Sigmoid colon (tissue), 7 donors: ENCODE results near the gene IFNL1. TPM values are rescaled to one million over a fixed set of nuclear protein-coding genes. Genes with fewer than 3 reads are reported as not detected.
A peak's percentile ranks its signal among the peaks of the same experiment; 100 is the strongest.

Experiments used
- DNase-seq: peaks from one replicate; pipeline ENCODE4 v3.0.0-alpha.2; 2019
- H3K27ac ChIP-seq, 4 donors: fragments of 200-600 bp; sonication (generic); one replicate each; pipeline ENCODE4 v1.5.1; 2016 to 2019; ENCODE audit warnings: mild to moderate bottlenecking in 1 of 4
- H3K27me3 ChIP-seq, 3 donors: fragments of 200-600 bp; sonication (generic); one replicate each; pipeline ENCODE4 v1.5.1; 2019; ENCODE audit warnings: mild to moderate bottlenecking in 1 of 3
- H3K36me3 ChIP-seq, 4 donors: fragments of 200-600 bp; sonication (generic); one replicate each; pipeline ENCODE4 v1.5.1; 2016 to 2019
- H3K4me1 ChIP-seq, 4 donors: fragments of 200-600 bp; sonication (generic); one replicate each; pipeline ENCODE4 v1.5.1; 2017 to 2019
- H3K4me3 ChIP-seq, 4 donors: fragments of 200-600 bp; sonication (generic); one replicate each; pipeline ENCODE4 v1.5.1; 2017 to 2019; ENCODE audit warnings: mild to moderate bottlenecking in 2 of 4, moderate library complexity in 1 of 4
- H3K9me3 ChIP-seq, 4 donors: fragments of 200-600 bp in 3 of 4; sonication (generic) in 3 of 4; one replicate each; pipeline versions ENCODE4 v1.5.1 to v1.6.1; 2013 to 2019
- EP300 ChIP-seq, 4 donors: sonication (generic); formaldehyde crosslinking; IDR thresholded peaks; one replicate each; pipeline ENCODE4 v1.6.1; 2017; ENCODE audit warnings: antibody characterized with exemption in 4 of 4
- POLR2A ChIP-seq, 2 donors: fragments of 450-650 bp; IDR thresholded peaks; one replicate each; pipeline ENCODE4 v1.6.1; 2016; ENCODE audit warnings: antibody characterized with exemption in 2 of 2, mild to moderate bottlenecking in 2 of 2, moderate library complexity in 2 of 2
- POLR2AphosphoS5 ChIP-seq, 4 donors: sonication (generic); formaldehyde crosslinking; IDR thresholded peaks; one replicate each; pipeline ENCODE4 v1.6.1; 2017; ENCODE audit warnings: antibody characterized with exemption in 4 of 4
- WGBS, 2 donors: extraction: QIAGEN DNeasy Blood & Tissue Kit; methylation state at CpG; one replicate each; pipeline ENCODE4 v1.1.7; 2013; 5-methylcytosine and 5-hydroxymethylcytosine counted together
- intact Hi-C: fragments of 100-400 bp; cut with DNase I; formaldehyde crosslinking; loops from one replicate; pipeline ENCODE4 v1.15.1; 2023
- polyA plus RNA-seq, 3 donors: library from polyadenylated mRNA; stranded (reverse); fragments of 200-250 nt; gene quantifications; one replicate each; pipeline ENCODE4 v1.2.3, GENCODE V29; 2013
- total RNA-seq, 4 donors: library from RNA; depleted of rRNA; stranded (reverse); fragments of >200 nt; gene quantifications; one replicate each; pipeline ENCODE4 v1.1.0, GENCODE V29; 2016
- TF ChIP-seq, protein P1 (sequence below), 4 experiments: fragments of 450-650 bp in 3 of 4; fragments of 200-600 bp in 1 of 4; IDR thresholded peaks; one replicate each; pipeline ENCODE4 v1.5.1; 2016 to 2019; ENCODE audit warnings: antibody characterized with exemption in 4 of 4, mild to moderate bottlenecking in 3 of 4, moderate library complexity in 2 of 4
- donor health status: healthy with polysubstance abuse.
- donor health status: Bipolar disorder and iron deficiency.
- donor health status: healthy.

Gene IFNL1
- total and polyA plus RNA-seq, 7 donors = 0.09 TPM; not detected in 6

DNA sequence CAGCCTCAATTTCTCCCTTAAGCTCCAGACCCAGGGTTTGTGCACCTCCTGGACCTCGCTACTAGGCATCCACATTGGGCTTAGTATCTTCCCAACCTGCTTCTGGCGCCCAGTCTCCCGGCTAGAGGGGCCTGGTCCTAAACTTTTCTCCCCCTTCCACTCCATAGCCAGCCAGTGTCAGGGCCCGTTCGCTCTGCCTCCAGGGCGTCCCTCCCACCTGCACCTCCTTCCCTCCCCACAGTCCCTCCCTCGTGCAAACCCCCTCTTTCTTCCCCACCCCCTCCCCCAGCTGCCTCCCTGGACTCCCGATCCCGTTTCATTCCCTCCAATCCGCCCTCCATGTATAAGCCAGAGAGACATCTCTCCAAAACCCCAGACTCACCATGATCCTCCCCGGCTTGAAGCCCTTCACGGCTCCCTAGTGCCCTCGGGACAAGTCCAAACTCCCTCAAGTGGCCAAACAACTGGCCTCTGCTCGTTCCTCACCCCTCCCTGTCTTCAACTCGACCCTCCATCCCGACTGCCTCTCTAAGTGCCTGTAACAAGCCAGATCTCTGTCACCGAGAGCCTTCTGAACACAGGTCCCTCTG is 45.0 kb downstream of the IFNL1 start:
- H3K36me3 ChIP-seq = peaks cover 0 to 8% (median 0%) of the 10 kb centered on the region in 4 donors
- 1 to 2% methylated on average over 17 of the region's 17 CpGs for WGBS, 2 donors
- peaks cover 0 to 45% (median 43%) of the 10 kb centered on the region in 4 donors for H3K4me1 ChIP-seq
- H3K9me3 ChIP-seq = no peaks in the 10 kb centered on the region
- no peaks in the 10 kb centered on the region for H3K27me3 ChIP-seq
- peak overlapping the region; percentile 85 to 91 (median 89) for H3K27ac ChIP-seq
- DNase-seq = peak; percentile 72
- intact Hi-C loops = loop anchor here (5.0 kb wide), 3 partner anchors 91 to 191 kb away; partner anchors contain the start of genes EID2B and SUPT5H
- H3K4me3 ChIP-seq = peak overlapping the region; percentile 58 to 92 (median 74)
- TF ChIP-seq, protein P1, sequence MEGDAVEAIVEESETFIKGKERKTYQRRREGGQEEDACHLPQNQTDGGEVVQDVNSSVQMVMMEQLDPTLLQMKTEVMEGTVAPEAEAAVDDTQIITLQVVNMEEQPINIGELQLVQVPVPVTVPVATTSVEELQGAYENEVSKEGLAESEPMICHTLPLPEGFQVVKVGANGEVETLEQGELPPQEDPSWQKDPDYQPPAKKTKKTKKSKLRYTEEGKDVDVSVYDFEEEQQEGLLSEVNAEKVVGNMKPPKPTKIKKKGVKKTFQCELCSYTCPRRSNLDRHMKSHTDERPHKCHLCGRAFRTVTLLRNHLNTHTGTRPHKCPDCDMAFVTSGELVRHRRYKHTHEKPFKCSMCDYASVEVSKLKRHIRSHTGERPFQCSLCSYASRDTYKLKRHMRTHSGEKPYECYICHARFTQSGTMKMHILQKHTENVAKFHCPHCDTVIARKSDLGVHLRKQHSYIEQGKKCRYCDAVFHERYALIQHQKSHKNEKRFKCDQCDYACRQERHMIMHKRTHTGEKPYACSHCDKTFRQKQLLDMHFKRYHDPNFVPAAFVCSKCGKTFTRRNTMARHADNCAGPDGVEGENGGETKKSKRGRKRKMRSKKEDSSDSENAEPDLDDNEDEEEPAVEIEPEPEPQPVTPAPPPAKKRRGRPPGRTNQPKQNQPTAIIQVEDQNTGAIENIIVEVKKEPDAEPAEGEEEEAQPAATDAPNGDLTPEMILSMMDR (IDR thresholded peaks at IDR 0.05) = no peak
- no peak for TF ChIP-seq POLR2A (IDR thresholded peaks at IDR 0.05)
- TF ChIP-seq POLR2AphosphoS5 (IDR thresholded peaks at IDR 0.05) = no peak
- no peak for TF ChIP-seq EP300 (IDR thresholded peaks at IDR 0.05)

GRCh38 chr19:39341719-39342604 is 45.8 kb downstream of the IFNL1 start, which contains the start of gene SAMD4B:
TSS of gene SAMD4B (plus strand) at chr19:39342421. CDS start at chr19:39356894, 14,473 bp downstream.
- H3K9me3 ChIP-seq = no peaks in the 10 kb centered on the region
- intact Hi-C loops = loop anchor here (2.0 to 5.0 kb wide), 5 partner anchors 49 to 190 kb away; partner anchors contain the start of genes EID2B, MED29, PAF1 and PLEKHG2
- no peaks in the 10 kb centered on the region for H3K27me3 ChIP-seq
- WGBS, 2 donors = 1% methylated on average over 105 of the region's 105 CpGs
- H3K4me3 ChIP-seq = peak within 1 kb of the TSS; percentile 86 to 96 (median 92)
- DNase-seq = peak; percentile 99
- peaks cover 0 to 8% (median 0%) of the 10 kb centered on the region in 4 donors for H3K36me3 ChIP-seq
- peak within 1 kb of the TSS; percentile 89 to 95 (median 91) for H3K27ac ChIP-seq
- H3K4me1 ChIP-seq = peaks cover 0 to 51% (median 50%) of the 10 kb centered on the region in 4 donors
- TF ChIP-seq, protein P1 (IDR thresholded peaks at IDR 0.05) = peak; percentile 61 to 78 (median 68)
- TF ChIP-seq POLR2A (IDR thresholded peaks at IDR 0.05) (peak; percentile 83), EP300 (IDR thresholded peaks at IDR 0.05) (no peak), POLR2AphosphoS5 (IDR thresholded peaks at IDR 0.05) (peak; percentile 83 to 95 (median 94))

- TF ChIP-seq POLR2A (IDR thresholded peaks at IDR 0.05) (no peak), EP300 (IDR thresholded peaks at IDR 0.05) (no peak), POLR2AphosphoS5 (IDR thresholded peaks at IDR 0.05) (no peak)
- TF ChIP-seq, protein P1 (IDR thresholded peaks at IDR 0.05) = no peak
- no peaks in the 10 kb centered on the region for H3K27me3 ChIP-seq
- peaks cover 0 to 58% (median 57%) of the 10 kb centered on the region in 4 donors for H3K4me1 ChIP-seq
- intact Hi-C loops = loop anchor here (2.0 to 5.0 kb wide), 5 partner anchors 48 to 190 kb away; partner anchors contain the start of genes EID2B, MED29, PAF1 and PLEKHG2
- peaks cover 0 to 8% (median 0%) of the 10 kb centered on the region in 4 donors for H3K36me3 ChIP-seq
- peak overlapping the region; percentile 86 to 96 (median 92) for H3K4me3 ChIP-seq
- H3K27ac ChIP-seq = peak overlapping the region; percentile 85 to 95 (median 90)
- WGBS, 2 donors = 2 to 3% methylated on average over 51 of the region's 51 CpGs
- peak; percentile 73 for DNase-seq
- H3K9me3 ChIP-seq = no peaks in the 10 kb centered on the region
Observed at GRCh38 chr19:39342647-39343305, 46.6 kb downstream of the IFNL1 start.

GRCh38 chr19:39345956-39346355 is 49.7 kb downstream of the IFNL1 start:
- 89 to 93% methylated on average over 1 of the region's 1 CpG for WGBS, 2 donors
- H3K27ac ChIP-seq = no peak overlapping the region
- intact Hi-C loops = no loop called here
- H3K9me3 ChIP-seq = no peaks in the 10 kb centered on the region
- H3K4me1 ChIP-seq = peaks cover 0 to 61% (median 55%) of the 10 kb centered on the region in 4 donors
- no peak for DNase-seq
- H3K27me3 ChIP-seq = no peaks in the 10 kb centered on the region
- H3K4me3 ChIP-seq = no peak overlapping the region
- TF ChIP-seq, protein P1 (IDR thresholded peaks at IDR 0.05) = no peak
- TF ChIP-seq POLR2A (IDR thresholded peaks at IDR 0.05) (no peak), POLR2AphosphoS5 (IDR thresholded peaks at IDR 0.05) (no peak), EP300 (IDR thresholded peaks at IDR 0.05) (no peak)
- H3K36me3 ChIP-seq = peaks cover 0 to 33% (median 3%) of the 10 kb centered on the region in 4 donors
